Gastrocnemius medialis (tissue), 4 donors: Measurements from ENCODE around the gene MAN1A2.

ENCODE experiments used
- CTCF ChIP-seq, 5 experiments: fragments of 450-650 bp in 3 of 5; fragments of 200-600 bp in 2 of 5; sonication (generic) in 2 of 5; IDR thresholded peaks in 4 of 5; conservative IDR thresholded peaks in 1 of 5; 1 replicate in 4 of 5; 2 replicates in 1 of 5; pipeline ENCODE4 v1.5.1; 2016 to 2019; ENCODE audit warnings: antibody characterized with exemption in 5 of 5, mild to moderate bottlenecking in 3 of 5, moderate library complexity in 3 of 5
- POLR2A ChIP-seq, 2 donors: fragments of 450-650 bp; IDR thresholded peaks; one replicate each; pipeline ENCODE4 v1.6.1; 2017; ENCODE audit warnings: antibody characterized with exemption in 2 of 2, mild to moderate bottlenecking in 2 of 2, moderate library complexity in 2 of 2

- no peak for TF ChIP-seq CTCF (IDR thresholded peaks at IDR 0.05 in 4 of 5, conservative IDR thresholded peaks at IDR 0.05 in 1 of 5)
- no peak for TF ChIP-seq POLR2A (IDR thresholded peaks at IDR 0.05)
Observed at GRCh38 chr1:117398957-117399356, 31.7 kb downstream of the MAN1A2 start.
